ENCODE results near the gene OLFML2A.
A peak's percentile ranks its signal among the peaks of the same experiment; 100 is the strongest.

OLFML2A gene

GRCh38 chr9:124769549-124770358 is 7.2 kb upstream of the OLFML2A start (continued):
- TF ChIP-seq ZNF76 (tag by site-specific recombination; IDR thresholded peaks at IDR 0.05; ENCODE audit: borderline replicate concordance, low read depth) (no peak), ZNF37A (tag by site-specific recombination; IDR thresholded peaks at IDR 0.05) (no peak), IKZF3 (tag by site-specific recombination; IDR thresholded peaks at IDR 0.05) (peak; percentile 79), YY2 (tag by site-specific recombination; IDR thresholded peaks at IDR 0.05) (no peak), ZNF292 (tag by site-specific recombination; IDR thresholded peaks at IDR 0.05; ENCODE audit: borderline replicate concordance, low read depth) (no peak), ZNF223 (tag by site-specific recombination; IDR thresholded peaks at IDR 0.05) (no peak), ZNF561 (tag by site-specific recombination; IDR thresholded peaks at IDR 0.05; ENCODE audit: borderline replicate concordance) (peak; percentile 79), SCRT1 (tag by site-specific recombination; IDR thresholded peaks at IDR 0.05; ENCODE audit: borderline replicate concordance) (no peak), SP7 (tag by site-specific recombination; IDR thresholded peaks at IDR 0.05) (peak; percentile 55; the same call in 1 of the 2 replicates), ZNF629 (tag by site-specific recombination; IDR thresholded peaks at IDR 0.05) (peak; percentile 30; the same call in 1 of the 2 replicates), ZNF311 (tag by site-specific recombination; IDR thresholded peaks at IDR 0.05; ENCODE audit: borderline replicate concordance) (no peak), ZNF843 (tag by site-specific recombination; IDR thresholded peaks at IDR 0.05) (peak; percentile 78), ZNF558 (tag by site-specific recombination; IDR thresholded peaks at IDR 0.05) (no peak), ZNF155 (tag by site-specific recombination; IDR thresholded peaks at IDR 0.05) (no peak), ZNF341 (tag by site-specific recombination; IDR thresholded peaks at IDR 0.05; ENCODE audit: low read depth) (peak; percentile 90), ZNF354C (tag by site-specific recombination; IDR thresholded peaks at IDR 0.05; ENCODE audit: borderline replicate concordance, low read depth) (no peak), ZNF394 (tag by site-specific recombination; IDR thresholded peaks at IDR 0.05; ENCODE audit: borderline replicate concordance) (peak; percentile 31; the same call in 1 of the 2 replicates), ZNF266 (tag by site-specific recombination; IDR thresholded peaks at IDR 0.05; ENCODE audit: low read depth) (no peak), ZNF548 (tag by site-specific recombination; IDR thresholded peaks at IDR 0.05) (no peak), ZBTB7A (tag by site-specific recombination; IDR thresholded peaks at IDR 0.05; ENCODE audit: low read depth) (no peak), ZBTB48 (tag by site-specific recombination; IDR thresholded peaks at IDR 0.05) (no peak), ZNF248 (tag by site-specific recombination; IDR thresholded peaks at IDR 0.05) (no peak), RBAK (tag by site-specific recombination; IDR thresholded peaks at IDR 0.05) (no peak), ZNF513 (tag by site-specific recombination; IDR thresholded peaks at IDR 0.05) (no peak), ZBTB8A (tag by site-specific recombination; IDR thresholded peaks at IDR 0.05) (0 out of 2 replicates have a peak, but pooled peaks have one; percentile 64), ZNF23 (tag by site-specific recombination; IDR thresholded peaks at IDR 0.05; ENCODE audit: borderline replicate concordance) (no peak), KLF17 (tag by site-specific recombination; IDR thresholded peaks at IDR 0.05) (no peak), ZNF645 (tag by site-specific recombination; IDR thresholded peaks at IDR 0.05) (no peak), ZNF776 (tag by site-specific recombination; IDR thresholded peaks at IDR 0.05; ENCODE audit: borderline replicate concordance) (no peak), ZNF146 (tag by site-specific recombination; IDR thresholded peaks at IDR 0.05) (no peak), ZNF488 (tag by site-specific recombination; IDR thresholded peaks at IDR 0.05) (0 out of 2 replicates have a peak, but pooled peaks have one; percentile 37), ZNF521 (tag by site-specific recombination; IDR thresholded peaks at IDR 0.05) (no peak), ZNF302 (tag by site-specific recombination; IDR thresholded peaks at IDR 0.05; ENCODE audit: low read depth) (no peak), KLF1 (tag by site-specific recombination; IDR thresholded peaks at IDR 0.05) (no peak)

All from HEK293 (cell line).